Nephron progenitor cell (in vitro differentiated cells): ENCODE measurements around the gene MVB12B.

Experiments used
- DNase-seq: peaks from one replicate; pipeline ENCODE4 v3.0.0; 2021
- H3K27ac Mint-ChIP-seq: 2 replicates; pipeline ENCODE4 v1.8.0; 2021; ENCODE audit warnings: mild to moderate bottlenecking, moderate library complexity, mixed read lengths
- H3K27me3 Mint-ChIP-seq: 2 replicates; pipeline ENCODE4 v1.8.0; 2021; ENCODE audit warnings: mild to moderate bottlenecking, low read depth, mixed read lengths; ENCODE audit not compliant: poor library complexity
- H3K36me3 Mint-ChIP-seq: 2 replicates; pipeline ENCODE4 v1.8.0; 2021; ENCODE audit warnings: low read depth, mixed read lengths
- H3K4me1 Mint-ChIP-seq: 2 replicates; pipeline ENCODE4 v1.8.0; 2021; ENCODE audit warnings: mixed read lengths
- H3K4me3 Mint-ChIP-seq: 2 replicates; pipeline ENCODE4 v1.8.0; 2021; ENCODE audit warnings: mild to moderate bottlenecking, moderate library complexity, mixed read lengths
- H3K9me3 Mint-ChIP-seq: 2 replicates; pipeline ENCODE4 v1.8.0; 2021; ENCODE audit warnings: mild to moderate bottlenecking, moderate library complexity, mixed read lengths
- TF ChIP-seq, protein P1 (sequence below): fragments of 200-600 bp; sonication (generic); IDR thresholded peaks from 2 replicates; pipeline ENCODE4 v1.5.0; 2021; ENCODE audit warnings: antibody characterized with exemption

Gene MVB12B

DNA sequence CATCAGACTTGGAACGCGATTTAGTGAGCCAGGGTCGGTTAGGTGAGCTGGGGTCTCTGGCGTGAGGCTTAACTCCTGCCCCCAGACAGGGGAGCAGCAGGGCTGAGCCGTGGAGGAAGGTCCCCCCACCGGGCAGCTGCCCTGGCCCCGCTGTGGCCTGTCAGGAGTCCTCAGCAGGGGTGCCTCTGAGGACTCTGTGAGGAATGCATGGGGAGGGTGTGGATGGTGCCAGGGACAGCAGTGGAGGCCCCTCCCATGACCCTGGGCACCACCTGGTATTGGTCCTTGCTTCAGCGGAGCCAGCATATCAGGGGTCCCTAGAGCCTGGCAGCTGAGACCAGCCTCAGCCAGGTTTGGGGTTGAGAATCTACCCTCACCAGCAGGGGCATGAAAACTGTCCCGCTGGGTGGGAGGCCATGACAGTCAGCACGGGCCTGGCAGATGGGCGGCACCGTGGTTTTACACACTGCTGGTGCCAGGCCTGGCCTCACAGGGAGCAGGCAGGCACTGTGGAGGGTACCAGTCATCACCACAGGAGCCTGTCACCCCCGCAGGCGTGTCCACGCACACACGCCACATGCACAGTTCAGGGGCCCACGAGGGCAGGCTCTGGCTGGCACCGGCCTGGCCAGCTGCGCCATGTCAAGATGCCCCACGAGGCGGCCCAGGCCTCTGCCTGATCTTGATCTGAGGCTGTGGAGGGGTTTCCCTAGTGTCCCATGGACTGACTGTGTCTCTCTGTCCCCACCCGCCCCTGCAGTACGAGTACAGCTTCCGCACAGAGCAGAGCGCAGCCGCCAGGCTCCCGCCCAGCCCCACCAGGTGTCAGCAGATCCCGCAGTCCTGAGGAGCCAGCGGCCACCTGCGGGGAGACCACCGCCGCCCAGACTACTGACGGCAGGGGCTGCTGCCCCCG is 176.0 kb downstream of the MVB12B start:
- H3K27me3 Mint-ChIP-seq = peaks cover 20% of the 10 kb centered on the region
- H3K36me3 Mint-ChIP-seq = no peaks in the 10 kb centered on the region
- no peaks in the 10 kb centered on the region for H3K9me3 Mint-ChIP-seq
- no peak overlapping the region for H3K4me3 Mint-ChIP-seq
- H3K4me1 Mint-ChIP-seq = peaks cover 27% of the 10 kb centered on the region
- no peak overlapping the region for H3K27ac Mint-ChIP-seq
- DNase-seq = no peak
- TF ChIP-seq, protein P1, sequence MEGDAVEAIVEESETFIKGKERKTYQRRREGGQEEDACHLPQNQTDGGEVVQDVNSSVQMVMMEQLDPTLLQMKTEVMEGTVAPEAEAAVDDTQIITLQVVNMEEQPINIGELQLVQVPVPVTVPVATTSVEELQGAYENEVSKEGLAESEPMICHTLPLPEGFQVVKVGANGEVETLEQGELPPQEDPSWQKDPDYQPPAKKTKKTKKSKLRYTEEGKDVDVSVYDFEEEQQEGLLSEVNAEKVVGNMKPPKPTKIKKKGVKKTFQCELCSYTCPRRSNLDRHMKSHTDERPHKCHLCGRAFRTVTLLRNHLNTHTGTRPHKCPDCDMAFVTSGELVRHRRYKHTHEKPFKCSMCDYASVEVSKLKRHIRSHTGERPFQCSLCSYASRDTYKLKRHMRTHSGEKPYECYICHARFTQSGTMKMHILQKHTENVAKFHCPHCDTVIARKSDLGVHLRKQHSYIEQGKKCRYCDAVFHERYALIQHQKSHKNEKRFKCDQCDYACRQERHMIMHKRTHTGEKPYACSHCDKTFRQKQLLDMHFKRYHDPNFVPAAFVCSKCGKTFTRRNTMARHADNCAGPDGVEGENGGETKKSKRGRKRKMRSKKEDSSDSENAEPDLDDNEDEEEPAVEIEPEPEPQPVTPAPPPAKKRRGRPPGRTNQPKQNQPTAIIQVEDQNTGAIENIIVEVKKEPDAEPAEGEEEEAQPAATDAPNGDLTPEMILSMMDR = no peak

DNA sequence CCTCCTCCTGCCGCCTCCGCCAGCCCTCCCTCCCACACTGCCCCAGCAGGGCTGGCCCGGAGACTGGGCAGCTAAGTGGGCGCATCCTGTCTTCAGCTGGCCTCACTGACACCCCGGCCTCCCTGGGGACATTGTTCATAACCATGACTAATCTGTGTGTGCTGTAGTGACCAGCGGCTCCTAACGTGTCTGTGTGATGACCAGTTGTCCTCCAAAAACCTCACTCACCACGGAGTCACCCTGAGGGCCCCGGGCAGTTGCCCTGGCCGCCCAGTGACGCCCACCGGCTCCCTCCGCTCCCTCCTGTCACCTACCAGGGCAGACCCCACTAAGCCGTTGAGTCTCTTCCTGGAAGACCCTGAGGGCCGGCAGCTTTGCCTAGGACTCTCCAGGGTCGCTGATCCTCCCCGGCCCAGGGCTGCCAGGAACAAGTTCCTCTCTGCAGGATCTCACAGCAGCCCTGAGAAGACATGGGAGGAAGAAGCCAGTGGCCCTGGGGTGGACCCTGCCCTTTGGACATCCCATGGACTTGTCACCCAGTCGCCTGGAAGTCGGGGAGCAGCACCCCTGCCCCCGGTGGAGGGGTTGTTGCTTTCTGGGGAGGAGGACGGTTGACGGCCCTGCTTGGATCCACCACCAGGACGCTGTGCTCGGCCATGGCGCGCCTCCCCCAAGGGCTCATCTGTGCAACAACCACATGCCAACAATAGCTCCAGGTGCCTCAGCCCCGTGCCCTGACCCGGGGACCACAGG is 176.9 kb downstream of the MVB12B start:
- DNase-seq = no peak
- Mint-ChIP-seq H3K4me3 (no peak overlapping the region), H3K27ac (no peak overlapping the region), H3K4me1 (peaks cover 33% of the 10 kb centered on the region), H3K27me3 (peaks cover 15% of the 10 kb centered on the region), H3K9me3 (no peaks in the 10 kb centered on the region), H3K36me3 (no peaks in the 10 kb centered on the region)
- TF ChIP-seq, protein P1 = no peak

DNA sequence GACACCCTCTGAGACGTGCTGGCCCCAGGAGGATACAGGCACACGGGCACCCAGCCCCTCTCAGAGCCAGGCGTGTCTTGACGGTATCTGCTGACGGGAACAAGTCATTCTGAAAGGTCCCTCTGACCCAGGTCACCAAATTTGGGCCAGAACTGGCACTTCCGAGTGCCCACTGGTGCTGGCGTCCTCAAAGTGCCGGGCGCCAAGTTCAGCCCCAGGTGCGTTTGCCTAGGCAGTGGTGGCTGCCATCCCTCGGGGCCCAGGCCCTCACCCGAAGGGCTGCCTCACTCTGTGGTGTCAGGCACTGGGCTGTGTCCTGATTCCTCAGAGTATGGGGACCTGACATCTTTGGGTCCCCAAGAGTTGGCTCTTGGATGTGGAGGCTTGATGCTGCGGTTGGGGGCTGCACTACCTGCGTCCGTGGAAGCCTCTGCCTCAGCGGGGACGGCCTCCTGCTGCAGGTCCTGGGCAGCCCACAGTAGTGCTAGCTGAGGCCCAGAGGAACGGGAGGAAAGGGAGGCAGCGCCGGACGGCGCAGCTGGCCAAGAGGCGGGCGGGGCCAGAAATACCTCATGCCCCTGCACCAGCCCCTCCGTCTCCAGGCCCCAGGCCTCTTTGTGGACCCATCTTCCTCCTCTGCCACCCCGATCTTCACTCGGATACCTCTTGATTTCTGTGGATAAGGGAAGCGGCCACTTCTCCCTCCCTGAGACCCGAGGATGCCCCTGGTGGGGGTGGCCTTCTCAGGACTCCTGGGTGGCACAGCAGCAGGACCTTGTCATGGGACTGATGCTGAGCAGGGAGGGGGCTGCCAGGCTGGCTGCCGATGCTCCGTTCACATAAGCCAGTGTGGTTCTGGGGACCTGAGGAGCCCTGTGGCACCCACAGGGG is 177.7 kb downstream of the MVB12B start:
- TF ChIP-seq, protein P1 = no peak
- Mint-ChIP-seq H3K4me3 (no peak overlapping the region), H3K9me3 (no peaks in the 10 kb centered on the region), H3K27me3 (peaks cover 15% of the 10 kb centered on the region), H3K36me3 (no peaks in the 10 kb centered on the region), H3K27ac (no peak overlapping the region), H3K4me1 (peaks cover 40% of the 10 kb centered on the region)
- DNase-seq = no peak

DNA sequence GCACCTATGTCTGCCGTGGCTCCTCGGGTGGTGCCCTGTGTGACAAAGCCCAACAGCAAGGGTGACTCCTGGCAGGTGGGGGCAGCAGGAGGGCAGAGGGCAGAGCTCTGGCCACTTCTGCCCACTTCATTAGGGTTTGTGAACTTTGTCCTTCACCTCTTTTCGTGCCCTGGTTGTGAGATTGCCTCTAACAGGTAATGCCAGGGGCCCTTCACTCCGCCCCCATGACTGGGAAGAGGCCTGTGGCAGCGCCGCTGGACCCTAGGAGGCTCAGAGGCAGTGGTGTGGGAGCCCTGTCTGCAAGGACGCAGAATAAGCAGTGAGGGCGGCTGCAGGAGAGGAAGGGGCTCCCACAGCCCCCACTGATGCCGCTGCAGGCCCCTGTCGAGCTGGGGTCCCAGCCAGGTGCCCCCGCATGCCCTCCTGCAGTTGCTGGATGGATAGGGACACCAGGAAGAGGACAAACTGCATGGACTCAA is 178.4 kb downstream of the MVB12B start:
- peaks cover 38% of the 10 kb centered on the region for H3K4me1 Mint-ChIP-seq
- H3K27me3 Mint-ChIP-seq = peaks cover 18% of the 10 kb centered on the region
- no peaks in the 10 kb centered on the region for H3K9me3 Mint-ChIP-seq
- H3K4me3 Mint-ChIP-seq = no peak overlapping the region
- H3K36me3 Mint-ChIP-seq = no peaks in the 10 kb centered on the region
- no peak for DNase-seq
- TF ChIP-seq, protein P1 = no peak
- H3K27ac Mint-ChIP-seq = no peak overlapping the region

DNA sequence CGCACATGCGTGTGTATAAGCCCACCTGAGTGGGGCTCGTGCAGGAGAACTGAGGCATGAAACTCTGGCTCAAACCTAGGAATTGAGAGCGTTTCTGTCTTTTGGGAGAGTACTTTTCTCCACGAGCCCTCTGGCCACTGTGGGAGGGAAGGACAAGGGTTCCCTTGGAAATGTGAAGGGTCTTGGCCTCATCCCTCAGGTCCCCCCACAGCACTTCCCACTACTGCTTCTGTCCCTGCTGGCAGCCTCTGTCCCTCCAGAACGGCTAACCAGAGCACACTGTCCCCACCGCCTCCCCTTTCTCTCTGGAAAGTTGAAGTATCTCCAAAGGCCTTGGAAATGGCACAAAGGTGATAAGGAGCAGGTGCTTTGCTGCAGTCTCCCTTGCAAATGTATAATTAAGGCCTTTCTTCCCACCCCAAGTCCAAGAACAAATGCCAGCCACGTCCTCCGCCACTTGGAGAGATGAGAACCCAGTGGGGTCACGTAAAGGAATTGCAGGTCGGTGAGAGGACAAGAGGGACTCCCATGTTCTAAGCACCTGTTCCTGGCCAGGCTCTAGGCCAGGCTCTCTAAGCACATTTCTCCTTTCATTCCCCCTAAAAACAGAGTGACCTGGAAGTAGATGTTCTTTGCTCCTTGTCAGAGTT is 179.2 kb downstream of the MVB12B start:
- no peak for DNase-seq
- Mint-ChIP-seq H3K27me3 (peaks cover 15% of the 10 kb centered on the region), H3K9me3 (no peaks in the 10 kb centered on the region), H3K36me3 (no peaks in the 10 kb centered on the region), H3K27ac (no peak overlapping the region), H3K4me3 (no peak overlapping the region), H3K4me1 (peaks cover 33% of the 10 kb centered on the region)
- TF ChIP-seq, protein P1 = no peak
